Fibroblast of villous mesenchyme (primary cell): Measurements from ENCODE around the gene ERFE. TPM values are rescaled to one million over a fixed set of nuclear protein-coding genes. Genes with fewer than 3 reads are reported as not detected.

Experiments used
- DNase-seq: peaks from one replicate; pipeline ENCODE4 v3.0.0-alpha.2; 2010; ENCODE audit warnings: low read depth
- H3K4me3 ChIP-seq: 2 replicates; pipeline ENCODE4 v1.5.1; 2011; ENCODE audit warnings: low read depth, mild to moderate bottlenecking, low read length
- CTCF ChIP-seq: IDR thresholded peaks from 2 replicates; pipeline ENCODE4 v1.5.1; 2012; ENCODE audit warnings: low read depth, mild to moderate bottlenecking, low read length; ENCODE audit not compliant: insufficient read depth
- total RNA-seq: library from RNA; depleted of rRNA; stranded (reverse); fragments of >200 nt; gene quantifications from 2 replicates; pipeline ENCODE4 v1.2.3, GENCODE V29; 2012

The ERFE gene
- total RNA-seq, 1 donor, result 0.86 TPM

GRCh38 chr2:238159071-238159539 is 335 bp downstream of the ERFE start:
- TF ChIP-seq CTCF, result no peak
- DNase-seq, result no peak

GRCh38 chr2:238159661-238160205 is 963 bp downstream of the ERFE start:
- H3K4me3 ChIP-seq, result no peak overlapping the region
- TF ChIP-seq CTCF, result no peak
- no peak for DNase-seq

More at GRCh38 chr2:238159071-238159539, 335 bp downstream of the ERFE start:
- H3K4me3 ChIP-seq, result peak overlapping the region; percentile 52

- DNase-seq, result peak; percentile 42
- TF ChIP-seq CTCF, result peak; percentile 46
- H3K4me3 ChIP-seq, result no peak overlapping the region
Observed at GRCh38 chr2:238160206-238161129, 1.7 kb downstream of the ERFE start.

GRCh38 chr2:238161291-238162051 is 2.7 kb downstream of the ERFE start:
- no peak for DNase-seq
- H3K4me3 ChIP-seq, result no peak overlapping the region
- TF ChIP-seq CTCF, result no peak

GRCh38 chr2:238162251-238162845 is 3.6 kb downstream of the ERFE start:
- no peak overlapping the region for H3K4me3 ChIP-seq
- no peak for DNase-seq
- TF ChIP-seq CTCF, result no peak

GRCh38 chr2:238162846-238163441 is 4.2 kb downstream of the ERFE start:
- no peak overlapping the region for H3K4me3 ChIP-seq
- no peak for DNase-seq
- TF ChIP-seq CTCF, result no peak
